IPS-NIHi11 (cell line): ENCODE results near the gene MAP3K9.
A peak's percentile ranks its signal among the peaks of the same experiment; 100 is the strongest.

Source experiments
- DNase-seq: peaks from one replicate; pipeline ENCODE4 v3.0.0; 2012; ENCODE audit warnings: mixed read lengths, low spot score

Gene MAP3K9

GRCh38 chr14:70788898-70789297 is 20.4 kb downstream of the MAP3K9 start:
- no peak for DNase-seq

GRCh38 chr14:70785556-70785955 is 23.8 kb downstream of the MAP3K9 start:
- no peak for DNase-seq

- no peak for DNase-seq
These were observed 24.4 kb downstream of the MAP3K9 start for GRCh38 chr14:70784886-70785285.

- DNase-seq = no peak
These were observed 27.0 kb downstream of the MAP3K9 start for GRCh38 chr14:70782361-70782760.

- no peak for DNase-seq
These were observed 28.8 kb downstream of the MAP3K9 start for GRCh38 chr14:70780396-70781075.

GRCh38 chr14:70779667-70780066 is 29.6 kb downstream of the MAP3K9 start:
- DNase-seq = no peak

GRCh38 chr14:70776197-70776596 is 33.1 kb downstream of the MAP3K9 start:
- DNase-seq = no peak

GRCh38 chr14:70773182-70773862 is 36.0 kb downstream of the MAP3K9 start:
- no peak for DNase-seq

- no peak for DNase-seq
These were observed 37.5 kb downstream of the MAP3K9 start for GRCh38 chr14:70771781-70772212.

GRCh38 chr14:70770490-70770889 is 38.8 kb downstream of the MAP3K9 start:
- no peak for DNase-seq

- no peak for DNase-seq
These were observed 49.9 kb downstream of the MAP3K9 start for GRCh38 chr14:70759398-70759797.

GRCh38 chr14:70755655-70756054 is 53.7 kb downstream of the MAP3K9 start:
- DNase-seq = no peak

GRCh38 chr14:70754991-70755390 is 54.3 kb downstream of the MAP3K9 start:
- peak; percentile 55 for DNase-seq

GRCh38 chr14:70753518-70753953 is 55.8 kb downstream of the MAP3K9 start:
- DNase-seq = no peak

- no peak for DNase-seq
These were observed 60.9 kb downstream of the MAP3K9 start for GRCh38 chr14:70748422-70748821.

GRCh38 chr14:70744641-70745040 is 64.7 kb downstream of the MAP3K9 start:
- no peak for DNase-seq

- no peak for DNase-seq
These were observed 67.0 kb downstream of the MAP3K9 start for GRCh38 chr14:70742316-70742715.

GRCh38 chr14:70741482-70741881 is 67.8 kb downstream of the MAP3K9 start:
- no peak for DNase-seq

- no peak for DNase-seq
These were observed 74.3 kb downstream of the MAP3K9 start for GRCh38 chr14:70735043-70735442.

GRCh38 chr14:70731447-70732239 is 77.7 kb downstream of the MAP3K9 start:
- DNase-seq = no peak

GRCh38 chr14:70730393-70730792 is 78.9 kb downstream of the MAP3K9 start:
- no peak for DNase-seq

- no peak for DNase-seq
These were observed 82.5 kb downstream of the MAP3K9 start for GRCh38 chr14:70726651-70727375.
